ENCODE measurements around the gene HFE.
"Not testable (repeated sequence)": the region's sequence is repeated elsewhere in the genome, so short reads cannot be mapped to it uniquely, and the experiment has no call there.

Gene HFE

DNA sequence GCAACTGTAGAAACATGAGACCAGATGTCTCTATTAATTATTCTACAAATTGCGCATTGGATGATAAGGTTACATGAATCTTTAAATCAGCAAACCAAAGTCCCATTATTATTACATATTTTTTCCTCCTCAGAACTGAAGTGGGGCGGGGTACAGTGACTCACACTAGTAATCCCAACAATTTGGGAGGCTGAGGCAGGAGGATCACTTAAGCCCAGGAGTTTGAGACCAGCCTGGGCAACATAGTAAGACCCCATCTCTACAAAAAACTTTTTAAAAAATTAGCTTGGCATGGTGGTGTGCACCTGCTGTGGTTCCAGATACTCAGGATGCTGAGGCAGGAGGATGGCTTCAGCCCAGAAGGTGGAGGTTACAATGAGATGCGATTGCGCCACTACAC lies 29.0 kb downstream of the HFE start:
- DNase-seq: no peak

DNA sequence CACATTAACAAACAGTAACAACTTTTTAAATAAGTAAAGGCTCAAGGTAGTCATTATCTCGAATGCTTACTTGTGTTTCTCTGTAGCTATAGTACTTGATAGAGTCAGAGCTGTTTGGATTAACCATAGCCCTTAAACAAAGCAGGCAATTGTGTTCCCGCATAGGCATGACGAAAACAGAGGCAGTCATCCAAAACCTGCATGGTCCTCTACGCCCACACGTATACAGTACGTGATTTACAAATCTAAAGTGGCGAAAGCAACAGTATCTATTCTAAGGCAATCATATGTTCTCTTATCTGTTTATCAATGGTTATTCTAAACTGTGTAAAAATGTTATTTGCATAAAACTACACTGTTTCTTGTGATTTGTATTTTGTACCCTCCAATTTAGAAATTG lies 31.8 kb downstream of the HFE start:
- DNase-seq: no peak

DNA sequence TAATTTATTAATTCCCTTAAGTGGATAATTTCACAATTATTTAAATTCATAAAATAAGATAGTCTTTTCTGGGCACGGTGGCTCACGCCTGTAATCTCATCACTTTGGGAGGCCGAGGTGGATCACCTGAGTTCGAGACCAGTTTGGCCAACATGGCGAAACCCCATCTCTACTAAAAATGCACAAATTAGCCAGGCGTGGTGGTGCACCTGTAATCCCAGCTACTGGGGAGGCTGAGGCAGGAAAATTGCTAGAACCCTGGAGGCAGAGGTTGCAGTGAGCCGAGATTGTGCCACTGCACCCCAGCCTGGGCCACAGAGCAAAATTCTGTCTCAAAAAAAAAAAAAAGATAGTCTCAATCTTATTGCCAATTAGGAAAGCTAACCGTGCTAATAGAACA lies 32.9 kb downstream of the HFE start:
- DNase-seq: not testable (repeated sequence)

DNA sequence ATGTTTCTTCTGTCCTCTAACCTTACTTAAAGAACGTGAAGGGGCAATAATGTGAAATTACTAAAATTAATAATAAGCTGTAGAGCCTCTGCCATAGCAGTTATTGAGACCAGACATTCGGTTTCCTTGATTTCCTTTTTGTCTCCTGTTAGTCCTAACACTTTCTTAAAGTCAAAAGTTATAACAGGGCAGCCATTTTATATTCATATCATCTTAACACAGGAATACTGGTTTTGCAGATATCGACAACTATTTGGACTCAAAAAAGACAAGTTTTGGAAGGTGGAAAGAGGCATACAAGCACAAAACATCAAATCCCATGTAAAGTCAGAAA lies 33.5 kb downstream of the HFE start:
- DNase-seq: no peak

DNA sequence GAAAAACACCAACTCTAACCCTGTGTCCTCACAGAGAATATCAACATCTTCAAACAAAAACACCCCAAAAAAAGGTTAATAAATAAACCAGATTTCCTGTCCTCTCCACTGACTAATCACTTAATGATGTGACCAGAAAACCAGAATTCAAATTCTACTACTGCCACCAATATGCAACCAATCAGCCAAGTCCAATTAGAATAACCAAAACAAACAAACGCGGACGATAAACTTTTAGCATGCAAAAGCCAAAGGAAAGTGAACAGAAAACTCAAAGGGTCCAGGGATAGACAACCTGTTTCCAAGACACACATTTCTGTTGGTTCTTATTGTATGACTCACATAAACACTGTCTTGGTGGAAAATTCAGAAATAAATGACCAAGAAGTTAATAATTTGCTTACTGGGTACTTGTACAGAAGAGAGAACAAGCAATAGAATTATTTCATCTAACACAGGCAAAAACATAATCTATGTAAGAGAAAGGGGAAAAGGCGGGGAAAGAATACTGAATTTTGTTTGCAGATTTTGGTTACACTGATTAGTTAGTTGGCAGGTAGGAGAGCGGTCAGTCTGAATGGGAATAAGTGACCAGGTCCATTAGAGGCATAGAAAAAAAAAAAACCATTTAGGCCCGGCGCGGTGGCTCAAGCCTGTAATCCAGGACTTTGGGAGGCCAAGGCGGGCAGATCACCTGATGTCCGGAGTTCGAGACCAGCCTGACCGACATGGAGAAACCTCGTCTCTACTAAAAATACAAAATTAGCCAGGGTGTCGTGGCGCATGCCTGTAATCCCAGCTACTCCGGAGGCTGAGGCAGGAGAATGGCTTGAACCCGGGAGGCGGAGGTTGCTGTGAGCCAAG lies 34.1 kb downstream of the HFE start:
- DNase-seq: no peak

GRCh38 chr6:26122005-26122388 lies 34.8 kb downstream of the HFE start:
- DNase-seq: no peak

GRCh38 chr6:26122402-26122792 lies 35.2 kb downstream of the HFE start:
- no peak for DNase-seq

GRCh38 chr6:26122793-26123674 lies 35.8 kb downstream of the HFE start:
- peak; percentile 94 for DNase-seq

- DNase-seq: no peak
These were observed 36.4 kb downstream of the HFE start for GRCh38 chr6:26123675-26123946.

- peak; percentile 97 for DNase-seq
These were observed 36.9 kb downstream of the HFE start for GRCh38 chr6:26123947-26124780.

DNA sequence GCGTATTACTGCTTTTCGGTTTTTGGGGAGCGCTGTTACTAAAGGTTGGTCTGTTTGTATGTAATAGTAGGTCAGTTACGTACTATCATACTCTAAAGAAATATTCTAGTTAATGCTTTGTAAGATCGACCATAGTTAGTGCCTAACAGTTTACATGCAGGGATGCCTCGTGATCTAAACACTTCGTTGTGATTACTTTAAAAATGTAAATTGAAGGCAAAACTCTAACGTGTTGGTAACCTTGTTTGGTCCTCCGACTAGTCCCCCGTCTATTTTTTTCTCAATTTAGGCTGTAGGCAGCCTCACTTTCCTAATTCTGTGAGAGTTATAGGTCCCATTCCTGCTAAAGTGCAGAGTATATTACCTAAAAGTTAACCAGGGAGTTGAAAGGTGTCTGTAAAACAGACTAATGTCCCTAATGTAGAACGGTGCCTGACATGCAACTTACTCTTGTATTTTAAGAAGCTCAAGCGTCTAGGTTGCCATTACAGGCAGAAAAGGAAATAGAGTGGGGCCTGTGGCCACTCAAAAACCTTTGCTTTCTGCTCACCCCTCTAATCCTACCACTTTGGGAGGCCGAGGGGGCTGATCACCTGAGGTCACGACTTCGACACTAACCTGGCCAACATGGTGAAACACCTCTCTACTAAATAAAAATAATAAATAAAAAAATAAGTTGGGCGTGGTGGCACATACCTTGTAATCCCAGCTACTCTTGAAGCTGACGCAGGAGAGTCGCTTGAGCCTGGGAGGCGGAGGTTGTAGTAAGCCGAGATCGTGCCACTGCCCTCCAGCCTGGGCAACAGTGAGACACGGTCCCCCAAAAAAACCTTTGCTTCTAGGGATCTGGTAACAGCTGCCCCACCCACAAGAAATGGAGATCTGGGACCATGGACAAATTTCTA lies 37.8 kb downstream of the HFE start:
- DNase-seq: no peak

- no peak for DNase-seq
These were observed 39.4 kb downstream of the HFE start for GRCh38 chr6:26126394-26127235.

- no peak for DNase-seq
These were observed 41.0 kb downstream of the HFE start for GRCh38 chr6:26128013-26128771.

DNA sequence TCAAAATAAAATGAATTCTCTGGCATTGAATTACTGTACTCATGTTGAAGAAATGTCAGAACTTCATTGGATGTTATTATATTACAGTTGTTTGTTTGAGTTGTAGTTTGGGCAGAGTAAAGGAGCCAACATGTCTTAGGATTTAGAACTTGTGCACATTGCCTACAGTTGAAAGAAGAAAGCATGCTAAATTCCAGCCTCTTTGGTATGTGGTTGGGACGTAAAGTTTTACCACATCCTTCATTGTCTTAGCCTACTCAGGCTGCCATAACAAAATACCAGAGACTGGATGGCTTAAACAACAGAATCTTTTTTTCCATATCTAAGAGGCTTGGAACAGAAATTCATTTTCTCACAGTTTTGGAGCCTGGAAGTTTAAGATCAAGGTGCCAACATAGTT lies 42.4 kb downstream of the HFE start:
- no peak for DNase-seq

- no peak for DNase-seq
These were observed 43.5 kb downstream of the HFE start for GRCh38 chr6:26130581-26131249.

- no peak for DNase-seq
These were observed 44.4 kb downstream of the HFE start for GRCh38 chr6:26131618-26132017.

DNA sequence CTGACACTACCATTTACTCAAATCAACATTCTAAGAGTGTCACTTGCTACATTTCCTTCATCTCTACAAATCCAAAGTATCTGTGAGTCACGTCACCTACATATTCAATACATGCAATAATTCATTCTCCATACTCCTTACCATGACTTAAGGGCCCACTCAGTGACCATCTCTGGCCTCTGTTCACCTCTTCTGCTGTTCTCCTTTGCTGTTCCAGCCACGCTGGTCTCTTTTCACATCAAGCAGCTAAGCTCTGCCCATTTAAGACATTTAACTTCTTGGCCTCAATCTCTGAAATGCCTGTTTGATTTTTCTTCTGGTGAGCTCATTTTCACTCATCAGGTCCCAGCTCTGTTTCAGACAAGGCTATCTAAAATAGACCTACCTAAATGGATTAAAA lies 46.5 kb downstream of the HFE start:
- DNase-seq: no peak

GRCh38 chr6:26136321-26136720 lies 49.1 kb downstream of the HFE start:
- DNase-seq: no peak

- DNase-seq: no peak
These were observed 53.2 kb downstream of the HFE start for GRCh38 chr6:26140254-26140966.

DNA sequence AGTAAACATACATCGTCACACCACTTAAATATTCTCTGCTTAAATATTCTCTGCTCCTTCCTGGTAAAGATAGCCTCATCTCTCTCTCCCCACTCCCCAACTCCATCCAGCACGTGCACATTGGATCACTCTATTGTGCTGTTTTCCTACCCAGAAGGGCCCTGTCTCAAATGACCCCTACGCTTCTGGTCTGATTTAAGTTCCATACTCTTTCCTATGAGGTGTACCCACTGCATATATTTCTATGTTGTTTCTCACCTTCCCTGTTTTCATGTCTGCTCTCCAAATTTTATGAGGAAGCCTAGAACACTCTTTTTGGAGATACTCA lies 53.7 kb downstream of the HFE start:
- DNase-seq: no peak
